Measurements from ENCODE around the gene SHISAL2A. TPM values are rescaled to one million over a fixed set of nuclear protein-coding genes. Genes with fewer than 3 reads are reported as not detected.

The SHISAL2A gene
- total and polyA plus RNA-seq, 2 of the 13 experiments (the other 11 are each of a cell fraction or from before 2014, with no cell fraction given): not detected

- TF ChIP-seq U2AF2 (IDR thresholded peaks at IDR 0.05; ENCODE audit: low read depth, low read length) (no peak), ZBTB8A (CRISPR knock-in tag; IDR thresholded peaks at IDR 0.05; ENCODE audit: borderline replicate concordance, low read depth) (no peak), ARNTL (CRISPR knock-in tag; IDR thresholded peaks at IDR 0.05) (no peak), POLR2G (IDR thresholded peaks at IDR 0.05; ENCODE audit: low read depth, low read length) (no peak), HMGA1 (CRISPR knock-in tag; conservative IDR thresholded peaks at IDR 0.05) (no peak)
These were observed 29.3 kb upstream of the SHISAL2A start (continued) for GRCh38 chr1:52603630-52604029.

GRCh38 chr1:52604063-52604770, 28.8 kb upstream of the SHISAL2A start:
- CTCF ChIA-PET (ENCODE audit: low intra/inter-chr PET ratio, low total read pairs): no interaction called here
- Histone ChIP-seq H2AFZ (ENCODE audit: low read length) (no peak overlapping the region), H3K27me3 (ENCODE audit: control insufficient read depth in 1 of 2, insufficient read depth in 2 of 2, low read length in 2 of 2) (no peaks in the 10 kb centered on the region), H3K9me3 (ENCODE audit: low read length) (no peaks in the 10 kb centered on the region), H4K20me1 (ENCODE audit: insufficient read depth, low read length) (no peaks in the 10 kb centered on the region), H3K27ac (ENCODE audit: extremely low read length, insufficient read depth, low read length) (no peak overlapping the region), H3K4me1 (ENCODE audit: insufficient read depth, low read length) (peaks cover 31% of the 10 kb centered on the region), H3K79me2 (ENCODE audit: insufficient read depth, low read length) (no peaks in the 10 kb centered on the region), H3K9ac (ENCODE audit: insufficient read depth, low read depth, low read length) (no peak overlapping the region), H3K4me3 (replicated peaks in 1 of 3; ENCODE audit: insufficient read depth in 1 of 3, low read depth in 2 of 3, low read length in 3 of 3) (no peak overlapping the region), H3K4me2 (ENCODE audit: low read depth, low read length) (no peak overlapping the region), H3K36me3 (replicated peaks in 1 of 2; ENCODE audit: control insufficient read depth in 1 of 2, insufficient read depth in 2 of 2, low read length in 2 of 2) (no peaks in the 10 kb centered on the region)
- DNase-seq (ENCODE audit: low spot score): no peak
- 34% methylated on average over 3 of the region's 3 CpGs for WGBS (ENCODE audit: low lambda C conversion rate)
- ATAC-seq: no peak
- no TSS peak for BruUV-seq (replicated peaks)
- in situ Hi-C loops (cut with HindIII; ENCODE audit: extremely low pct_ligation_motif_present, low pct_unique_long_range_greater_than_20kb) (no loop called here), intact Hi-C loops (cut with micrococcal nuclease; ENCODE audit: unreplicated experiment) (loop anchor here (10.0 kb wide), 1 partner anchor 51 kb away; no protein-coding TSS in a partner anchor)
- POLR2A ChIA-PET: interaction anchor here (1.4 kb wide), 1 partner anchor 99 kb away, joined by 3 read pairs; no protein-coding TSS in a partner anchor
- no peak for FAIRE-seq
- TF ChIP-seq KLF15 (CRISPR knock-in tag; IDR thresholded peaks at IDR 0.05; ENCODE audit: borderline replicate concordance) (no peak), ZBTB3 (CRISPR knock-in tag; IDR thresholded peaks at IDR 0.05; ENCODE audit: borderline replicate concordance, low read depth) (no peak), FOXK1 (CRISPR knock-in tag; IDR thresholded peaks at IDR 0.05; ENCODE audit: borderline replicate concordance, low read depth) (no peak), HMGA1 (CRISPR knock-in tag; conservative IDR thresholded peaks at IDR 0.05) (no peak), SMARCC2 (IDR thresholded peaks at IDR 0.05) (no peak), PAXIP1 (CRISPR knock-in tag; conservative IDR thresholded peaks at IDR 0.05) (no peak), LCORL (IDR thresholded peaks at IDR 0.05) (no peak), LCORL (CRISPR knock-in tag; IDR thresholded peaks at IDR 0.05) (no peak), FOXA3 (CRISPR knock-in tag; IDR thresholded peaks at IDR 0.05) (no peak), ZNF747 (CRISPR knock-in tag; IDR thresholded peaks at IDR 0.05; ENCODE audit: borderline replicate concordance) (no peak), HBP1 (CRISPR knock-in tag; IDR thresholded peaks at IDR 0.05; ENCODE audit: low read depth) (no peak), ZNF724P (CRISPR knock-in tag; IDR thresholded peaks at IDR 0.05; ENCODE audit: borderline replicate concordance) (no peak), THAP7 (CRISPR knock-in tag; IDR thresholded peaks at IDR 0.05) (no peak)

Data from HepG2 (cell line).